ENCODE data around the gene CASS4. TPM values are rescaled to one million over a fixed set of nuclear protein-coding genes. Genes with fewer than 3 reads are reported as not detected.
A peak's percentile ranks its signal among the peaks of the same experiment; 100 is the strongest.
"Not testable (repeated sequence)": the region's sequence is repeated elsewhere in the genome, so short reads cannot be mapped to it uniquely, and the experiment has no call there.

Gene CASS4
- total RNA-seq, 1 donor from 2014 or later: not detected

DNA sequence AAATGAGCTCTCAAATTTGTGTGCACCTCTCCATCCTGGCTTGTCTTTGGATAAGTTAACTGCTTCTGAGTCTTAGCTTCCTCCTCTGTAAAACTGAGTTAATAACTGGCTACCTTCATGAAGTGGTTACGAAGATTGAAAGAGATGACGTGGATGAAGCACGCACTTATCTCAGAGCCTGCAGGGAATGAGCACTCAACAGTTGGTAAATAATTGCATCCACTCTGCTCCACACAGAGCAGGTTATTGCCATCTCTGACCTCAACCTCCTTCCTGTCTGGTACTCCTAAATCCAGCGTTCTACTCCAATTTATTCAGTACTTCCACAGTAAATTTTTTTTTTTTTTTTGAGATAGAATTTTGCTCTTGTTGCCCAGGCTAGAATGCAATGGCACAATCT is 26.9 kb upstream of the CASS4 start:
- Mint-ChIP-seq H3K27ac (ENCODE audit: unreplicated experiment) (no peak overlapping the region), H3K4me1 (ENCODE audit: unreplicated experiment) (no peaks in the 10 kb centered on the region), H3K4me3 (ENCODE audit: unreplicated experiment) (no peak overlapping the region), H3K36me3 (ENCODE audit: low read depth, unreplicated experiment) (peaks cover 12% of the 10 kb centered on the region), H3K9me3 (ENCODE audit: unreplicated experiment) (no peaks in the 10 kb centered on the region), H3K27me3 (ENCODE audit: unreplicated experiment) (peaks cover 2% of the 10 kb centered on the region)
- TF ChIP-seq, protein P1, sequence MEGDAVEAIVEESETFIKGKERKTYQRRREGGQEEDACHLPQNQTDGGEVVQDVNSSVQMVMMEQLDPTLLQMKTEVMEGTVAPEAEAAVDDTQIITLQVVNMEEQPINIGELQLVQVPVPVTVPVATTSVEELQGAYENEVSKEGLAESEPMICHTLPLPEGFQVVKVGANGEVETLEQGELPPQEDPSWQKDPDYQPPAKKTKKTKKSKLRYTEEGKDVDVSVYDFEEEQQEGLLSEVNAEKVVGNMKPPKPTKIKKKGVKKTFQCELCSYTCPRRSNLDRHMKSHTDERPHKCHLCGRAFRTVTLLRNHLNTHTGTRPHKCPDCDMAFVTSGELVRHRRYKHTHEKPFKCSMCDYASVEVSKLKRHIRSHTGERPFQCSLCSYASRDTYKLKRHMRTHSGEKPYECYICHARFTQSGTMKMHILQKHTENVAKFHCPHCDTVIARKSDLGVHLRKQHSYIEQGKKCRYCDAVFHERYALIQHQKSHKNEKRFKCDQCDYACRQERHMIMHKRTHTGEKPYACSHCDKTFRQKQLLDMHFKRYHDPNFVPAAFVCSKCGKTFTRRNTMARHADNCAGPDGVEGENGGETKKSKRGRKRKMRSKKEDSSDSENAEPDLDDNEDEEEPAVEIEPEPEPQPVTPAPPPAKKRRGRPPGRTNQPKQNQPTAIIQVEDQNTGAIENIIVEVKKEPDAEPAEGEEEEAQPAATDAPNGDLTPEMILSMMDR (IDR thresholded peaks at IDR 0.05; ENCODE audit: unreplicated experiment): no peak
- DNase-seq (ENCODE audit: low spot score): no peak

DNA sequence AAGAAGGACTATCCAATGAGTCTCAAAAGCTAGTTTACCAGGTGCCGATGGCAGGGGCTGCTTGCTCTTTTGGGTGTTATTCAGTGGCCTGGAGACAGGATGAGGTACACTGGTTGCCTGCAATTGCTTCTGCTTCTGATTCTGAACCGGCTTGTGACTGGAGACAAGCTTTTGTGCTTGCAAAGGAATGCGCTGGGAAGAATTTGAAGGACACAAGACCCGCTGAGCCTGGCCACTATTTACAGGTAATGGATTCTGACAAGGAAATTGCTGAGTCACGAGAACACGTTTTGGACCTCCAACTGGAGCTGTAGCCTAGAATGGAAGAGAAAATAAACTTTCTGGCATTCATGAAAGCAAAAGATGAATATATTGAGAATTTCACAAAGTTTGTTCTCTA is 25.8 kb upstream of the CASS4 start:
- H3K9me3 Mint-ChIP-seq (ENCODE audit: unreplicated experiment): no peaks in the 10 kb centered on the region
- peaks cover 2% of the 10 kb centered on the region for H3K27me3 Mint-ChIP-seq (ENCODE audit: unreplicated experiment)
- peaks cover 3% of the 10 kb centered on the region for H3K4me1 Mint-ChIP-seq (ENCODE audit: unreplicated experiment)
- peak overlapping the region; percentile 60 for H3K4me3 Mint-ChIP-seq (ENCODE audit: unreplicated experiment)
- TF ChIP-seq, protein P1 (IDR thresholded peaks at IDR 0.05; ENCODE audit: unreplicated experiment): no peak
- no peak for DNase-seq (ENCODE audit: low spot score)
- peaks cover 12% of the 10 kb centered on the region for H3K36me3 Mint-ChIP-seq (ENCODE audit: low read depth, unreplicated experiment)
- H3K27ac Mint-ChIP-seq (ENCODE audit: unreplicated experiment): no peak overlapping the region

DNA sequence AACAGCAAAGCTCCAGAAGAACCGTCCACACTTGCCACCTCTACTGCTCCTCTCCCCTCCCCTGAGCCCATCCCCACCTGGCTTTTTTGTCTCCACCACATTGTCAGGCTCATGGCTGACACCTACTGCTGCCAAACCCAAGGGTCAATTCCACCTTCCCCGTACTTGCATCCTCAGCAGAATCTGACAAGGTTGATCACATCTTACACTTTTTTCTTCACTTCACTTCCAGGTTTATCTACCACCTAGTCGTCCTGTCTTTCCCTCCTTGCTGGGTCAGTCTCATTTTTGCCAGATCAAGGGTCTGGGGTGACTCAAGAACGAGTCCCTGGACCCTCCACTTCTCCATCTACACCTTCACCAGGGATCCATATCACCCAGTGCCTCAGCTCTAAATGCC is 23.2 kb upstream of the CASS4 start:
- Mint-ChIP-seq H3K9me3 (ENCODE audit: unreplicated experiment) (no peaks in the 10 kb centered on the region), H3K27ac (ENCODE audit: unreplicated experiment) (no peak overlapping the region), H3K4me1 (ENCODE audit: unreplicated experiment) (peaks cover 12% of the 10 kb centered on the region), H3K27me3 (ENCODE audit: unreplicated experiment) (peaks cover 6% of the 10 kb centered on the region), H3K36me3 (ENCODE audit: low read depth, unreplicated experiment) (peaks cover 12% of the 10 kb centered on the region), H3K4me3 (ENCODE audit: unreplicated experiment) (no peak overlapping the region)
- no peak for DNase-seq (ENCODE audit: low spot score)
- TF ChIP-seq, protein P1 (IDR thresholded peaks at IDR 0.05; ENCODE audit: unreplicated experiment): no peak

DNA sequence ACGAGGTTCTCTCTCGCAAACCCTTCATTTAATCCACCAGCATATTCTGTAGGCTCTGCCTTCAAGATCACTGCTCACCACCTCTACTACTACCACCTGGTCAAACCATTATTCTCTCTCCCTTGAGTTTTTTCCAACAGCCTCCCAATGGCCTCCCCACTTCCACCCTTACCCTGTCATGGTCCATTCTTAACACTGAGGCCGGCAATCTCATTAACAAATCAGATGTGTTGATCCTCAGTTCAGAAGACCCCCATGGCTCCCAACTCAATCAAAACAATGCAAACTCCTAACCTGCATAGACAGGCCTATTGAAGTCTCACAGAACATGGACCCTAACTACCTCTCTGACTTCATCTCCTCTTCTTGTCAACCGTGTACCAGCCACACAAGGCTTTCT is 22.3 kb upstream of the CASS4 start:
- peak overlapping the region; percentile 13 for H3K4me3 Mint-ChIP-seq (ENCODE audit: unreplicated experiment)
- no peaks in the 10 kb centered on the region for H3K9me3 Mint-ChIP-seq (ENCODE audit: unreplicated experiment)
- no peak for DNase-seq (ENCODE audit: low spot score)
- TF ChIP-seq, protein P1 (IDR thresholded peaks at IDR 0.05; ENCODE audit: unreplicated experiment): no peak
- H3K36me3 Mint-ChIP-seq (ENCODE audit: low read depth, unreplicated experiment): peaks cover 12% of the 10 kb centered on the region
- peaks cover 6% of the 10 kb centered on the region for H3K27me3 Mint-ChIP-seq (ENCODE audit: unreplicated experiment)
- H3K4me1 Mint-ChIP-seq (ENCODE audit: unreplicated experiment): peaks cover 12% of the 10 kb centered on the region
- H3K27ac Mint-ChIP-seq (ENCODE audit: unreplicated experiment): no peak overlapping the region

DNA sequence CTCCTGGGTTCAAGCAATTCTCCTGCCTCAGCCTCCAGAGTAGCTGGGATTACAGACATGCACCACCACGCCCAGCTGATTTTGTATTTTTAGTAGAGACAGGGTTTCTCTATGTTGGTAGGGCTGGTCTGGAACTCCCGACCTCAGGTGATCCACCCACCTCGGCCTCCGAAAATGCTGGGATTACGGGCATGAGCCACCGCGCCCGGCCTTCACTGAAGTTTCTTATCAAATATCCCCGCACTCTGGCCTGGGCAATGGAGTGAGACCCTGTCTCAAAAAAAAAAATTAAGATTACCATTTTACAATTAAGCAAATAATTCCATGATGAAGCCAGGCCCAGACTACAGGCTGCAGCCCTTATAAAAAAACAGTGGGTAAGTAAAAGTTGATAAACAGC is 21.7 kb upstream of the CASS4 start:
- not testable (repeated sequence) for DNase-seq (ENCODE audit: low spot score); H3K27me3 Mint-ChIP-seq (ENCODE audit: unreplicated experiment); H3K4me3 Mint-ChIP-seq (ENCODE audit: unreplicated experiment); H3K27ac Mint-ChIP-seq (ENCODE audit: unreplicated experiment); H3K9me3 Mint-ChIP-seq (ENCODE audit: unreplicated experiment)
- Mint-ChIP-seq H3K36me3 (ENCODE audit: low read depth, unreplicated experiment) (peaks cover 12% of the 10 kb centered on the region), H3K4me1 (ENCODE audit: unreplicated experiment) (peaks cover 12% of the 10 kb centered on the region)

DNA sequence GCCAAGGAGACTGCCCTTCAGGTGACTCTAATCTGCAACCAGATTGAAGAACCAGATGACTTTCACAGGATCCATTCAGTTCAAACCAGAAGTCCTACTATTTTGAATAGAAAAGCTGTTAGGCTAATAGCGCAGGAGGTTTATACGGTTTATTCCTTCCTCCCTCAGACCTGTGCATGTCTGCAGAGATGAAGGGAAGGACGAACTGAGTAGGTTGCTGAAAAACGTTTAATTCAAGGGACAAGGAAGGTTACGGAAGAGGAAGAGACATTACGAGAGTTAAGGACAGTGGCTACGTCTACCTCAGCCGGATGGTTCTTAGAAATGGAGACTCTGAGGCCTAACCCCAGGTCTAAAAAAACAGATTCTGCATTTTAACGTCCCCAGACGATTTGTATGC is 21.0 kb upstream of the CASS4 start:
- TF ChIP-seq, protein P1 (IDR thresholded peaks at IDR 0.05; ENCODE audit: unreplicated experiment): no peak
- Mint-ChIP-seq H3K4me1 (ENCODE audit: unreplicated experiment) (peaks cover 12% of the 10 kb centered on the region), H3K4me3 (ENCODE audit: unreplicated experiment) (no peak overlapping the region), H3K27ac (ENCODE audit: unreplicated experiment) (peak overlapping the region; percentile 33), H3K27me3 (ENCODE audit: unreplicated experiment) (peaks cover 6% of the 10 kb centered on the region), H3K36me3 (ENCODE audit: low read depth, unreplicated experiment) (peaks cover 9% of the 10 kb centered on the region), H3K9me3 (ENCODE audit: unreplicated experiment) (no peaks in the 10 kb centered on the region)
- DNase-seq (ENCODE audit: low spot score): no peak

Data from endothelial cell (in vitro differentiated cells).